Measurements from ENCODE around the gene NEK3.
A peak's percentile ranks its signal among the peaks of the same experiment; 100 is the strongest.

The NEK3 gene

DNA sequence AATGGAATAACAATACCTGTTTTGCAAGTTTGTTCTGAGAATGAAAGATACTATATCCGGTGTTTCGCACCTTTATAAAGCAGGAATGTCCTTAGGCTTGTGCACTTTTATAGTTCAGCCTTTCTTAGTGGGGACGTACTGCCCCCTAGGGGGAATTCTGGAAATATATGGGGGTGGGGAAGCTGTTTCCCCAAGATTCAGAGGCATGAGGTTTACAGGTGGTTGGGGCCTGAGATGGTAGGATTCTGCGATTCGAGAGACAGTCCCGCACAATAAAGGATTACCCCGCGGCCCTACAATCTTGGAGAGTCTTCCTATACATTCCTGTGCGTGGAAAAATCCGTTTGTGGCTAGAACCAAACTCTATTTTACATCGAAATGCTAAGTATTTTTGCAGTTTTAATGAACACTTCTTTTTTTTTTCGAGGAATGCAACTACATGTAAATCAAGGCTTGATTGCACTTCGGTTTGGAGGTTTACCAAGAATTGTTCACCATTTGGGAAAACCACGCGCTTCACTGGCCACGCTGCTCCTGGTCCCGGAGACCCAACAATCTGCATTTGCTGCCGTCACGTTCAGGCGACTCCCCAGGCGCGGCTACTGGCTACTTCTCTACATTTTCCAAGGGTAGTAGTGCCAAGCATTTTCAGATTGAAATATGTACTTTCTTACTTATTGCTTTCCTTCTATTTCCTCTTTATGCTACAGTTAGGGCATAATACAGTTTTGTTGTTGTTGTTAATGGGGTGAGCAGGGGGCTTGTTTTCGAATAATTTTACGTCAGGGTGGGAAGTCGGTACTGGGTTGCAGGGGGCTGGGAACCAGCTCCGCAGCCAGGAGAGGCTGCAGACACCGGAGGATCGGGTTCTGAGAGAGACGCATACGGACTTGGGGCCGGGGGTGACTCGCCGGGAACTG is 31.4 kb downstream of the NEK3 start:
- peak; percentile 83 for DNase-seq (ENCODE audit: low spot score)
- in situ Hi-C loops (cut with MboI; ENCODE audit: low pct_unique_long_range_greater_than_20kb, low sequenced_read_pairs, unreplicated experiment): loop anchor here (10.0 to 25.0 kb wide), 2 partner anchors 233 to 316 kb away; partner anchors contain the start of gene DHRS12
- TF ChIP-seq CTCF (IDR thresholded peaks at IDR 0.05; ENCODE audit: extremely low read depth, insufficient read depth, missing control alignments): peak; percentile 73

DNA sequence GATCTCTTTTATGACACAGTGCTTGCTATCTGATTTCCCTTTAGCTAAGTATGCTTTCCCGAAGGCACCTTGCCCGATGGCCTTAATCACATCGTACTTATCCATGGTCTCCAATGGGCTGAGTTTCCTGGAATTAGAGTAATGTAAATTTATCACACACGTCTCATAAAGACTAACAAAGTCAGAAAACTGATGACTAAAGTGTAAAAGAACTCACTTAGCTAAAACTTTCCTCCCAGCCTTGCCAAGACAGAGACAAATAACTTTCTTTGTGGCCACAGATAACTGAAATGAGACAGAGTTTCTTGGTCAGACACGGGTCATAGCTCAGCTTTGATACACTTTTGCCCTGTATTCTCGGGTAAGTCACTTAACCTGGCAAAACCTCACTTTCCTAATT is 32.0 kb downstream of the NEK3 start:
- in situ Hi-C loops (cut with MboI; ENCODE audit: low pct_unique_long_range_greater_than_20kb, low sequenced_read_pairs, unreplicated experiment): loop anchor here (10.0 to 25.0 kb wide), 2 partner anchors 233 to 315 kb away; partner anchors contain the start of gene DHRS12
- DNase-seq (ENCODE audit: low spot score): no peak
- TF ChIP-seq CTCF (IDR thresholded peaks at IDR 0.05; ENCODE audit: extremely low read depth, insufficient read depth, missing control alignments): no peak

DNA sequence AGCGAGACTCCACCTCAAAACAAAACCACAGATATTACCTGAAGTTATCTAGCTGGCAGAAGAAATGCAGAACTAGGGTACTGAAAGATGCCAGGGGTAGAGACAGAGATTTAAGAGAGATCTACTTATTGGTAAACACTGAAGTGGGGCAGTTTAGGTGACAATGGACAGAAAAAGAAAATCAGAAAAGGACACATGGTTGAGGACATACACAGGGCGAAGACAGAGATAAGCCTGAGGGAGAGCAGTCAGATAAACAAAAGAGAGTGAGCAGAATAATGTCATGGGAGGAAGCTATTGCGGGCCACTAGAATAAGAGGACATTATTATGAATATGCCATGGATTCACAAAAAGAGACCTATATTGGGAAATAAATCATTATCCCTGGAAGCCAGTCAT is 33.9 kb downstream of the NEK3 start:
- no peak for TF ChIP-seq CTCF (IDR thresholded peaks at IDR 0.05; ENCODE audit: extremely low read depth, insufficient read depth, missing control alignments)
- DNase-seq (ENCODE audit: low spot score): no peak
- in situ Hi-C loops (cut with MboI; ENCODE audit: low pct_unique_long_range_greater_than_20kb, low sequenced_read_pairs, unreplicated experiment): loop anchor here (10.0 to 25.0 kb wide), 2 partner anchors 231 to 313 kb away; partner anchors contain the start of gene DHRS12

- in situ Hi-C loops (cut with MboI; ENCODE audit: low pct_unique_long_range_greater_than_20kb, low sequenced_read_pairs, unreplicated experiment): no loop called here
- no peak for DNase-seq (ENCODE audit: low spot score)
- no peak for TF ChIP-seq CTCF (IDR thresholded peaks at IDR 0.05; ENCODE audit: extremely low read depth, insufficient read depth, missing control alignments)
Measured at GRCh38 chr13:52118595-52118994, 40.8 kb downstream of the NEK3 start.

GRCh38 chr13:52118095-52118494 is 41.3 kb downstream of the NEK3 start:
- no peak for DNase-seq (ENCODE audit: low spot score)
- no peak for TF ChIP-seq CTCF (IDR thresholded peaks at IDR 0.05; ENCODE audit: extremely low read depth, insufficient read depth, missing control alignments)

DNA sequence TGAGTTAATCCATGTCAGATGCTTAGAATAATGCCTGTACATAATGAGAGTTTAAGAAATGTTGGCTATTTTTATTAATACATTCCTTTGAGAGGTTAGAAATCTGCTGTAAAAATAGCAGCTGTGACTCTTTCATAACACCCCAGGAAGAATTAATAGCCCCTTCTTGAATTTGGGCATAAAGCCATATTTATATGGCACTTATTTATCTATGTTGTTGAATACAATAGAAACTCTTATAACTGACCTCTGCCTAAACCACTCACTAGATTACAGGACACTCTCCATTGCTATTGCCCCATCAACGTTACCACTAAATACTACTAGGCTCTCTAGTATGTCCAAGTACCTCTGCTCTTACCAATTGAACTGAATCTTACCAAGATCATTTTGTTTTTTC is 46.8 kb downstream of the NEK3 start:
- in situ Hi-C loops (cut with MboI; ENCODE audit: low pct_unique_long_range_greater_than_20kb, low sequenced_read_pairs, unreplicated experiment): no loop called here
- no peak for DNase-seq (ENCODE audit: low spot score)
- no peak for TF ChIP-seq CTCF (IDR thresholded peaks at IDR 0.05; ENCODE audit: extremely low read depth, insufficient read depth, missing control alignments)

More at GRCh38 chr13:52118095-52118494, 41.3 kb downstream of the NEK3 start:
- in situ Hi-C loops (cut with MboI; ENCODE audit: low pct_unique_long_range_greater_than_20kb, low sequenced_read_pairs, unreplicated experiment): no loop called here
